OCI-LY1 (cell line): ENCODE data around the gene THOC5.

ENCODE experiments used
- CTCF ChIP-seq: fragments of 200-600 bp; sonication (generic), shearing (Covaris generic); IDR thresholded peaks from 2 replicates; pipeline ENCODE4 v1.5.1; 2017; ENCODE audit warnings: mild to moderate bottlenecking, antibody characterized with exemption, low read length, moderate library complexity, mixed read lengths
- EZH2 ChIP-seq: fragments of 200-600 bp; sonication (generic), shearing (Covaris generic); IDR thresholded peaks from 2 replicates; pipeline ENCODE4 v1.8.0; 2017; ENCODE audit warnings: borderline replicate concordance, mixed run types, mild to moderate bottlenecking, antibody characterized with exemption, low read length, moderate library complexity, mixed read lengths

- no peak for TF ChIP-seq CTCF
- no peak for TF ChIP-seq EZH2
These were observed 11.7 kb downstream of the THOC5 start for GRCh38 chr22:29541845-29542244.
